SH-SY5Y (cell line): ENCODE measurements around the gene KLHL36.

ENCODE experiments used
- GATA2 ChIP-seq: IDR thresholded peaks from 2 replicates; pipeline ENCODE4 v1.6.1; 2011; ENCODE audit warnings: mild to moderate bottlenecking, low read depth, low read length
- GATA3 ChIP-seq: IDR thresholded peaks from 2 replicates; pipeline ENCODE4 v1.6.1; 2011; ENCODE audit warnings: low read depth, mild to moderate bottlenecking, low read length, moderate library complexity

DNA sequence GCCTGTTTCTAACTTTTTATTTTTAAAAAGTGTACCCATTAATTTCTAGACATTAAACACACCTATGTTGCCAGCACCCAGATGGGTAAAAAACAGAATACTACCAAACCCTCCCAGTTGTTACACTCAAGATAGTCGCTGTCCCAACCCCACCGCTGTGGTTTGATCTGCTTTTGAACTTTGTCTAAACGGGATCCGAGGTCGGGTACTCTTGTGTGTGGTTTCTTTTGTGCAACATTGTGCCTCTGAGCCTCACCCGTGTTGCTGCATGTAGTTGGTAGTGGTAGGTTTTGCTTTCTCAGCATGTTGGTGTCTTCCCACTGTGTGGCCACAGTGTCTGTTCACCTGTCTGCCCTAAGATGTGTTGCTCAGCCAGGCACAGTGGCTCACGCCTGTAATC is 4.3 kb downstream of the KLHL36 start:
- no peak for TF ChIP-seq GATA2
- TF ChIP-seq GATA3: no peak
